AG10803 (cell line): ENCODE results near the gene TFR2.

ENCODE experiments used
- DNase-seq: peaks from one replicate; pipeline ENCODE4 v3.0.0; 2010; ENCODE audit warnings: low read depth
- H3K4me3 ChIP-seq: 2 replicates; pipeline ENCODE4 v1.5.1; 2011; ENCODE audit warnings: mild to moderate bottlenecking, low read length, control low read depth
- CTCF ChIP-seq: conservative IDR thresholded peaks from 2 replicates; pipeline ENCODE4 v1.5.1; 2011; ENCODE audit warnings: mild to moderate bottlenecking, low read length, control low read depth, inconsistent platforms

TFR2 gene

GRCh38 chr7:100599911-100600729, 41.2 kb downstream of the TFR2 start:
- no peak for DNase-seq
- no peak for TF ChIP-seq CTCF
- H3K4me3 ChIP-seq = no peak overlapping the region

- no peak for TF ChIP-seq CTCF
- no peak overlapping the region for H3K4me3 ChIP-seq
- DNase-seq = no peak
These were observed 42.9 kb downstream of the TFR2 start for GRCh38 chr7:100598425-100598824.

GRCh38 chr7:100595188-100595587, 46.2 kb downstream of the TFR2 start:
- TF ChIP-seq CTCF = no peak
- no peak for DNase-seq

GRCh38 chr7:100591596-100591995, 49.8 kb downstream of the TFR2 start:
- H3K4me3 ChIP-seq = no peak overlapping the region
- TF ChIP-seq CTCF = no peak
- DNase-seq = no peak

More at GRCh38 chr7:100595188-100595587, 46.2 kb downstream of the TFR2 start:
- no peak overlapping the region for H3K4me3 ChIP-seq

GRCh38 chr7:100590077-100590737, 51.1 kb downstream of the TFR2 start:
- no peak for DNase-seq
- no peak overlapping the region for H3K4me3 ChIP-seq
- no peak for TF ChIP-seq CTCF

GRCh38 chr7:100589341-100589947, 51.9 kb downstream of the TFR2 start:
- DNase-seq = no peak
- TF ChIP-seq CTCF = no peak
- no peak overlapping the region for H3K4me3 ChIP-seq

GRCh38 chr7:100588438-100588837, 52.9 kb downstream of the TFR2 start:
- no peak overlapping the region for H3K4me3 ChIP-seq
- peak; percentile 51 for TF ChIP-seq CTCF
- peak; percentile 29 for DNase-seq
